ENCODE measurements around the gene MEST.
"Not testable (repeated sequence)": the region's sequence is repeated elsewhere in the genome, so short reads cannot be mapped to it uniquely, and the experiment has no call there.

Gene MEST

GRCh38 chr7:130491841-130492522 is at the start of gene MEST:
Gene MEST (plus strand): TSS chr7:130492085. CDS start chr7:130492314, 229 bp downstream.
- no peak within 1 kb of the TSS for H3K27ac ChIP-seq
- no peak for TF ChIP-seq ZFX (IDR thresholded peaks at IDR 0.05)
- no peak for TF ChIP-seq CTCF (conservative IDR thresholded peaks at IDR 0.05)

GRCh38 chr7:130442601-130443000 is 49.3 kb upstream of the MEST start:
- no peak overlapping the region for H3K27ac ChIP-seq
- TF ChIP-seq CTCF (conservative IDR thresholded peaks at IDR 0.05) (no peak), ZFX (IDR thresholded peaks at IDR 0.05) (no peak)

GRCh38 chr7:130444234-130444633 is 47.7 kb upstream of the MEST start:
- H3K27ac ChIP-seq, result no peak overlapping the region
- TF ChIP-seq ZFX (IDR thresholded peaks at IDR 0.05), result no peak
- no peak for TF ChIP-seq CTCF (conservative IDR thresholded peaks at IDR 0.05)

- no peak; the same call in 1 of the 2 replicates for TF ChIP-seq CTCF (conservative IDR thresholded peaks at IDR 0.05)
- no peak for TF ChIP-seq ZFX (IDR thresholded peaks at IDR 0.05)
- H3K27ac ChIP-seq, result no peak overlapping the region
Measured at GRCh38 chr7:130444751-130445407, 47.0 kb upstream of the MEST start.

GRCh38 chr7:130446259-130446658 is 45.6 kb upstream of the MEST start:
- H3K27ac ChIP-seq, result no peak overlapping the region
- TF ChIP-seq ZFX (IDR thresholded peaks at IDR 0.05) (no peak), CTCF (conservative IDR thresholded peaks at IDR 0.05) (no peak)

- H3K27ac ChIP-seq, result not testable (repeated sequence)
Measured at GRCh38 chr7:130451344-130451743, 40.5 kb upstream of the MEST start.

- TF ChIP-seq CTCF (conservative IDR thresholded peaks at IDR 0.05), result no peak
- TF ChIP-seq ZFX (IDR thresholded peaks at IDR 0.05), result no peak
Measured at GRCh38 chr7:130452951-130453350, 38.9 kb upstream of the MEST start.

GRCh38 chr7:130454959-130455358 is 36.9 kb upstream of the MEST start:
- no peak for TF ChIP-seq CTCF (conservative IDR thresholded peaks at IDR 0.05)
- TF ChIP-seq ZFX (IDR thresholded peaks at IDR 0.05), result no peak
- H3K27ac ChIP-seq, result no peak overlapping the region

More at GRCh38 chr7:130452951-130453350, 38.9 kb upstream of the MEST start:
- no peak overlapping the region for H3K27ac ChIP-seq

Data from C4-2B (cell line).